GM15510 (cell line): Measurements from ENCODE around the gene RSU1.

ENCODE experiments used
- POLR2A ChIP-seq: IDR thresholded peaks from 3 replicates; pipeline ENCODE4 v1.6.1; 2011; ENCODE audit warnings: borderline replicate concordance; ENCODE audit not compliant: insufficient read length; ENCODE audit errors: extremely low read depth

RSU1 gene

DNA sequence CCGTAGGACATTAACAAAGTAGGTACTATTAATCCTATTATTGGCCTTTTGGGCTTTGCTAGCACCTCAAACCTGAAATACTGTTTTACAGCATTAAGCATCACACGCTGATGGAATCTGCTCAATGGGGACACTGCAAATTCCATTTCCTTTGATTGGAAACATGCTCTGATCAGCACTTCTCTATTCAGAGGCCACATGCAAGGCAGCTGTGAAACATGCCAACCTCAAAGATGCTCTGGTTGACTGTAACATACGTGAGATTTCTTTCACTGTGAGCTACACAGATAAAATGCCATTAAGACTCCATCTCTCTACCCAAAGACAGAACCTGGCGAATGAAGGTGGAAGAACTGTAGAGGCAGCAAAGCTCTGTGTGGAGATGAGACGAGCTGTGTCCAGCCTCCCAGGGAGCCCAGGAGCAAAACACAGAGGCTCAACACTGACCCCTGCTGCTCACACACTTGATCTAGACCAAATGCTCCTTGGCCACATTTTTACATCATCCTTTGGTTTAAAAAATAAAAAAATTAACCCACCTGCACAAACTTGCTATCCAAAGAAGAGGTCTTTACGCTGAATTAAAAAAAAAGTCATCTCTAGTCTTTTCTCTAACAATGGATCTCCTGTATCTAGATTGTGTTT, 8.0 kb downstream of the RSU1 start:
- no peak for TF ChIP-seq POLR2A

GRCh38 chr10:16804123-16804522, 13.1 kb downstream of the RSU1 start:
- TF ChIP-seq POLR2A, result no peak

- no peak for TF ChIP-seq POLR2A
These were observed 13.8 kb downstream of the RSU1 start for GRCh38 chr10:16803464-16803863.

DNA sequence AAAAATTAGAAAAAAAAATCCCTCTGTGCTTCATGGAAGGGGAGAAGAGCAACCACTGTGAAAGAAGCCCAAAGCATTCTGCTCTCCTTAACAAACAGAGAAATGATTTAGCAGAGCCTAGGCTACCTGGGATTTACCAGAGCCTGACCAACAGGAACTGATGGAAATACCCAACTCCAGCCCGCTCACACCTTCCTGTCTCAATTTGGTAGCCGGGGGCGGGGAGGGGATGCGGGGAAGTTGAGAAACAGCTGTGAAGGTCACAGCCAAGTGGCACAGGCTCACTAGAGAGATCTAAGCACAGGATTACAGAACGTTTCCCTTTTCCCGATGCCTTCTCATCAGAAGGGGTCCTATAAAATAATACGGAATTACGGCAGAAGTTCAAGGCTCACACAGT, 17.6 kb downstream of the RSU1 start:
- TF ChIP-seq POLR2A, result no peak

DNA sequence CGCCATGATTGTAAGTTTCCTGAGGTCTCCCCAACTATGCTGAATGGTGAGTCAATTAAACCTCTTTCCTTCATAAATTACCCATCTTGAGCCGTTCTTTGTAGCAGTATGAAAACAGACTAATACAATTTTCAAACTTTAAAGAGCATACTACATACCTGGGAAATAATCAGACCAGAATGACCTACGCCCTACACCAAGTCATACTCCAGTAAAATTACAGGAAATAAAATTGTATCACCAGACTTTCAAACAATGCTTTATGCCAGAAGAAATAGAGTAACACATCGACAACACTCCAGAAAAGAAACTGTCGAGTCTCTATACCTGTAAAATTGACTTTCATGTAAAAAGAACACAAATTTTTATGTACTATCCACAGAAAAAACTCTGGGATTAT, 18.7 kb downstream of the RSU1 start:
- no peak for TF ChIP-seq POLR2A

DNA sequence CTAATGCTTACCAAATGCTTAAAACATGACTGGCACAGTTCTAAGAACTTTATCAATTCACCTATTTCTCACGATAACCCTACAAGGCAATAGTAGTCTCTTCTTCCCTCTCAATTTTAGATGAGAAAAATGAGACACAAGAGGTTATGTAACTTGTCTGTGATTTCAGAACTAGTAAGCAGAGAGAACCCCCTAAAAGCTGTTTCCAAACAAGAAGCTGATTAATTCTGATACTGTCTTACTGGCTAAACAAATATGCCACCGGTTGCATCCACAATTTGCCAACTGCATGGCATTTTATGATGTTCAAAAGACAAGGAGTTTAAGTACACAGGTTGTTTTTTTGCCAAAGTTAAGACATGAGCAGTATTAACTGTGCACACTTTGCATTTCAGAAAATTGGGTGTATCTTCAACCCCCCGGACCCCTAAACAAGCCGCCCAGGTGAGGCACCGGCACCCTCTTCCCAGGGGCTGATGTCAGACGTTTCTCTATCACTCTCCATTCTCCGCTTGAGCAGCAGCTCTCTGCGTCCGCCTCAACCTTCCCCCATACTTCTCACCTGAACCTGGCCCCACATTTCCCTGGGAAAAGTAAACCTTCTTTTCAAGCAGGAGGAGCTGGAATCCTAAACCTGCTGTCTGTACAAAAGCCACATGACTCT, 21.7 kb downstream of the RSU1 start:
- TF ChIP-seq POLR2A, result no peak

- TF ChIP-seq POLR2A, result no peak
These were observed 23.2 kb downstream of the RSU1 start for GRCh38 chr10:16794005-16794404.

DNA sequence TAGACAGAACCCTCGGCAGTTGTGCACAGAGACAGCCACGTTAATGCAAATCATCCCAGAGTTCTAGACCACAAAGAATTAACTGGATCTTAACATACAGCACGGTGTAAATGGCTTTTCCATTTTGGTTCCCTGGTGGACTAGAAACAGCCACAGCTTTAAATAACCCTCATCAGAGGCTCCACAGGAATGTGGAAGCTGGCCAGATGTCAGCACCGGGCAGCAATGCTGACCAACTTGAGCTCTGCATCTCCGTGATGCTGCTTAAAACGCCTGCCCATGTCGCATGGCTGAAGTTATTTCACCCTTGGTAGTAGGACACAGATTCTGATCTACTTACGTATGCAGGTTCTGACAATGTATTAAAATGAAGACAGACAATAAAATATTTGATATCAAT, 24.5 kb downstream of the RSU1 start:
- no peak for TF ChIP-seq POLR2A

GRCh38 chr10:16789765-16790164, 27.5 kb downstream of the RSU1 start:
- TF ChIP-seq POLR2A, result no peak

GRCh38 chr10:16789261-16789660, 28.0 kb downstream of the RSU1 start:
- no peak for TF ChIP-seq POLR2A

- no peak for TF ChIP-seq POLR2A
These were observed 28.4 kb downstream of the RSU1 start for GRCh38 chr10:16788778-16789177.

GRCh38 chr10:16788125-16788524, 29.1 kb downstream of the RSU1 start:
- TF ChIP-seq POLR2A, result no peak

GRCh38 chr10:16787361-16787791, 29.8 kb downstream of the RSU1 start:
- TF ChIP-seq POLR2A, result no peak

GRCh38 chr10:16780338-16780880, 36.8 kb downstream of the RSU1 start:
- TF ChIP-seq POLR2A, result no peak

DNA sequence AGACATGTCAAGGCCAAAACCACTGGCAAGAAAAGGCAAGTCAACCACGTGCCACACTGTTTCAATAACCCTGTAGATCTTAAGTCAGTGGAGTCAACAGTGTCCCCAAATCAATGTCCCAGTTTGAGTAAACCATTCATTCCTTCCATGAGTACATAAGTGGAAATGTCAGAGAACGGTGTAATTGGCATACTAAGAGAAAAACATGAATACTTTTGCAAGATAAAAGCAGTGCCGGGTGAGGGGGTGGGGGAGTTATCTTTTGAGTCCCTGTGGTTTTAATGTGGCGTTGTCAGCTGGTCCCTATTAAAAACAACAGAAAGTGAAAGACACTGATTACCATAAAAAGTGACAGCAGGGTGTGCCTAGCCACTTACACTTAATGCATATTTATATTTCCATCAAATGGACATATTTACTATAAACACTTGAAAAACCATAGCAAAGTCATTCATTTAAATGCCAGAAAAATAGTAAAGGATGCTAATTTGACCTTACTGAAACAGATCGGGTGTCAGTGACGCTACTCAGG, 37.8 kb downstream of the RSU1 start:
- TF ChIP-seq POLR2A, result no peak

- no peak for TF ChIP-seq POLR2A
These were observed 39.5 kb downstream of the RSU1 start for GRCh38 chr10:16777473-16778370.

DNA sequence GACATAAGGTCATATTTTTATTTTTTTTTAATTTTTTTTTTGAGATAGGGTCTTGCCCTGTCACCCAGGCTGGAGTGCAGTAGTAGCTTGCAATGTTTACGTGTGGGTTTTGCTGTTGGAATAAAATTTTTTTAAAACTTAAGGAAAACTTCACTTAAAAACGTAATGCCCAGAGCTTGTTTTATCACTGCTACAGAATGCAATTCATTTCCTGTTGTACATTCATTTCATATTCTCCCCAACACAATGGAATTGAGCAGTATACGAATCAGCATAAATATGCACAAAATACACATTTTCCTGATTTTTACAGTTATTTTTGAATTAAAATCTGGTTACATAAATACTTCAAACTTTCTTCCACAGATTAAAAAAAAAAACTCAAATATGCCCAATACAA, 40.3 kb downstream of the RSU1 start:
- no peak for TF ChIP-seq POLR2A
